Right lobe of liver (tissue), 6 donors: ENCODE measurements around the gene KL. TPM values are rescaled to one million over a fixed set of nuclear protein-coding genes. Genes with fewer than 3 reads are reported as not detected.

Source experiments
- ATAC-seq, 4 donors: fragments of 200-7000 bp; cut with Tn5 transposase; one replicate each; pipeline ENCODE4 v1.9.1; 2020; ENCODE audit warnings: mild to moderate bottlenecking in 4 of 4, moderate library complexity in 4 of 4
- DNase-seq, 3 donors: peaks; one replicate each; pipeline ENCODE4 v3.0.0-alpha.2; 2020
- H3K27ac ChIP-seq, 3 donors: fragments of 200-600 bp; one replicate each; pipeline ENCODE4 v1.8.0; 2022
- H3K27me3 ChIP-seq, 2 donors: fragments of 200-600 bp; one replicate each; pipeline ENCODE4 v1.8.0; 2022
- H3K36me3 ChIP-seq, 4 donors: fragments of 200-600 bp; sonication (generic) in 1 of 4; one replicate each; pipeline versions ENCODE4 v1.5.1 to v1.8.0; 2017 to 2022; ENCODE audit warnings: control low read depth in 1 of 4
- H3K4me1 ChIP-seq, 4 donors: fragments of 200-600 bp; sonication (generic) in 1 of 4; one replicate each; pipeline versions ENCODE4 v1.5.1 to v1.8.0; 2017 to 2022; ENCODE audit warnings: control low read depth in 1 of 4
- H3K4me3 ChIP-seq, 3 donors: fragments of 200-600 bp; one replicate each; pipeline ENCODE4 v1.8.0; 2022
- H3K9me3 ChIP-seq, 4 donors: fragments of 200-600 bp; sonication (generic) in 1 of 4; one replicate each; pipeline versions ENCODE4 v1.5.1 to v1.8.0; 2017 to 2022; ENCODE audit warnings: control low read depth in 1 of 4
- CTCF ChIP-seq, 4 donors: fragments of 200-600 bp in 3 of 4; fragments of 450-650 bp in 1 of 4; IDR thresholded peaks; one replicate each; pipeline versions ENCODE4 v1.5.1 to v1.8.0; 2016 to 2022; ENCODE audit warnings: antibody characterized with exemption in 4 of 4, mild to moderate bottlenecking in 2 of 4
- POLR2A ChIP-seq: fragments of 450-650 bp; IDR thresholded peaks from one replicate; pipeline ENCODE4 v1.6.1; 2017; ENCODE audit warnings: antibody characterized with exemption, mild to moderate bottlenecking
- WGBS: methylation state at CpG from one replicate; pipeline ENCODE4 v1.1.6; 2018; ENCODE audit warnings: low coverage, low lambda C conversion rate; ENCODE audit not compliant: insufficient coverage; ENCODE audit errors: missing lambda C conversion rate; 5-methylcytosine and 5-hydroxymethylcytosine counted together
- intact Hi-C, 2 donors: fragments of 100-400 bp; cut with DNase I; formaldehyde crosslinking; loops; one replicate each; pipeline versions ENCODE4 v1.11.2 to v1.14.1; 2022
- total RNA-seq, 6 experiments: library from RNA; depleted of rRNA in 2 of 6; stranded (reverse); fragments of >200 nt in 2 of 6; fragmentation: NEBNext Ultra II Directional in 3 of 6; extraction: Animal tissue kit (Norgen Biotek cat#: 25700) in 3 of 6; gene quantifications; one replicate each; pipeline versions ENCODE4 v1.1.0 to v1.2.4, GENCODE V29; 2016 to 2023
- donor health status: DM: no; HTN: yes; CAD: no.
- donor health status: DM: no; HTN: no; CAD: no.
- donor health status: DM: no; HTN: no; CAD: no.
- donor health status: DM: no; HTN: yes; CAD: no.
- donor health status: DM: no; HTN: yes; CAD: no.

Gene KL
- total RNA-seq, 6 experiments from 2014 or later = 0.09 to 1.2 (median 0.39) TPM

GRCh38 chr13:33060815-33061214 lies 44.6 kb downstream of the KL start:
- Histone ChIP-seq H3K27me3 (no peaks in the 10 kb centered on the region), H3K9me3 (no peaks in the 10 kb centered on the region), H3K4me1 (no peaks in the 10 kb centered on the region), H3K36me3 (no peaks in the 10 kb centered on the region), H3K27ac (no peak overlapping the region), H3K4me3 (no peak overlapping the region)
- intact Hi-C loops = no loop called here
- 80% methylated on average over 7 of the region's 15 CpGs for WGBS
- DNase-seq = no peak
- no peak for ATAC-seq
- TF ChIP-seq POLR2A = no peak
- no peak for TF ChIP-seq CTCF (IDR thresholded peaks at IDR 0.05)

- no peak for ATAC-seq
- no peaks in the 10 kb centered on the region for H3K4me1 ChIP-seq
- intact Hi-C loops = no loop called here
- no peak overlapping the region for H3K27ac ChIP-seq
- TF ChIP-seq POLR2A (no peak), CTCF (IDR thresholded peaks at IDR 0.05) (no peak)
- H3K27me3 ChIP-seq = no peaks in the 10 kb centered on the region
- H3K36me3 ChIP-seq = no peaks in the 10 kb centered on the region
- WGBS = 98% methylated on average over 17 of the region's 18 CpGs
- no peak for DNase-seq
- no peaks in the 10 kb centered on the region for H3K9me3 ChIP-seq
- no peak overlapping the region for H3K4me3 ChIP-seq
Measured at GRCh38 chr13:33066329-33066728, 50.1 kb downstream of the KL start.

GRCh38 chr13:33069365-33069764 lies 53.1 kb downstream of the KL start:
- no peak for ATAC-seq
- 74% methylated on average over 2 of the region's 2 CpGs for WGBS

DNA sequence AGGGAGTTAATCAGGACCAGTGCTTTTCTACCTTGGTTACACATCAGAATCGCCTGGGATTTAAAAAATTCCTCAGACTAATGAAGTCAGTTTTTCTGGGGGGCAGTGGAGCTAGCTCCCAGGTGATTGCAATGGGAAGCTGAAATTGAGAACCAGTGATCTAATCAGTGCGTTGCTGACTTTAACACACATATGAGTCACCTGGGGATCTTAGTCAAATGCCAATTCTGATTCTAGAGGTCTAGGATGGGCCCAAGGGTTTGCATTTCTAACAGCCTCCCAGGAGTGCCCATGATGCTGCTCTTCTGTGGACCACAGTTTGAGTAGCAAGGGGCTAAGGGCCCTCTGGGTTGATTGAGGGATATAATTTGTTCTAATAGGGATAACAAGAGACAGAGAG lies 54.5 kb downstream of the KL start:
- H3K27ac ChIP-seq = no peak overlapping the region
- 90% methylated on average over 1 of the region's 2 CpGs for WGBS
- no peaks in the 10 kb centered on the region for H3K9me3 ChIP-seq
- H3K4me1 ChIP-seq = no peaks in the 10 kb centered on the region
- no peak for TF ChIP-seq CTCF (IDR thresholded peaks at IDR 0.05)
- TF ChIP-seq POLR2A = no peak
- DNase-seq (no peak), ATAC-seq (no peak)
- H3K36me3 ChIP-seq = no peaks in the 10 kb centered on the region
- intact Hi-C loops = no loop called here
- H3K27me3 ChIP-seq = no peaks in the 10 kb centered on the region
- no peak overlapping the region for H3K4me3 ChIP-seq

More at GRCh38 chr13:33069365-33069764, 53.1 kb downstream of the KL start:
- DNase-seq = no peak
- Histone ChIP-seq H3K9me3 (no peaks in the 10 kb centered on the region), H3K4me3 (no peak overlapping the region), H3K36me3 (no peaks in the 10 kb centered on the region), H3K27me3 (no peaks in the 10 kb centered on the region), H3K27ac (no peak overlapping the region), H3K4me1 (no peaks in the 10 kb centered on the region)
- TF ChIP-seq POLR2A (no peak), CTCF (IDR thresholded peaks at IDR 0.05) (peak in 3 of 4 donors; percentile 10 to 38 (median 11))
- intact Hi-C loops = no loop called here

DNA sequence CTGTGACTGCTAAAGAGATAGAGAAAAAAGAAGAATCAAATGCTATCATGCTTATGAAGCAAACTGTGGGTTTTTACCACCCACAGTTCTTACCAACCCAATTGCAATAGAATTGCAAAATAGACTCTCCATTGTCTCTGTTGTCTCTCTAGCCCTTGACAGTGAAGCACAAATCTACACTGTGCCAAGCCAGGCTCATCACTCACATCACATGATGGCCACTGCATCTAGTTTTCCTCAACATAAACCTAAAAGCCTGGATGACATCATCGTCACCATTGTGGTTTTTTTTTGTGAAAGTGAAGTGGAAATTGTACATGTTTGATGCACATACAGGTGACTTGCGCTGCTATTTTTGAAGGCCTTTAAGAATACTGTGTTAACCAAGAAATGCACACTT lies 56.1 kb downstream of the KL start:
- DNase-seq (no peak), ATAC-seq (no peak)
- Histone ChIP-seq H3K4me3 (no peak overlapping the region), H3K27ac (no peak overlapping the region), H3K4me1 (no peaks in the 10 kb centered on the region), H3K9me3 (no peaks in the 10 kb centered on the region), H3K36me3 (no peaks in the 10 kb centered on the region), H3K27me3 (no peaks in the 10 kb centered on the region)
- WGBS = 73% methylated on average over 2 of the region's 2 CpGs
- no peak for TF ChIP-seq CTCF (IDR thresholded peaks at IDR 0.05)
- no peak for TF ChIP-seq POLR2A
- intact Hi-C loops = no loop called here
